Activated CD4-positive, alpha-beta memory T cell treated with anti-CD3 and anti-CD28 coated beads, Interleukin-2, amount 10 ng/mL, durations not matched to agents 7 days and 5 days (primary cell): ENCODE results near the gene LTB4R. TPM values are rescaled to one million over a fixed set of nuclear protein-coding genes. Genes with fewer than 3 reads are reported as not detected.

Source experiments
- CTCF ChIA-PET: fragments of 350-600 bp; sonication (Branson Sonifier 250); formaldehyde crosslinking; loops from one replicate; lab custom pipeline; 2021; ENCODE audit warnings: antibody characterized with exemption, inconsistent platforms; lab: Charles Lee
- POLR2A ChIA-PET: fragments of 350-600 bp; sonication (Branson Sonifier 250); formaldehyde crosslinking; loops from one replicate; lab custom pipeline; 2021; ENCODE audit warnings: antibody characterized with exemption; lab: Charles Lee
- DNase-seq: peaks from one replicate; pipeline ENCODE4 v3.0.0-alpha.2; 2020
- H3K27ac Mint-ChIP-seq: one replicate; pipeline ENCODE4 v1.8.0; 2021; ENCODE audit warnings: mild to moderate bottlenecking, mixed read lengths
- H3K27me3 Mint-ChIP-seq: one replicate; pipeline ENCODE4 v1.8.0; 2021; ENCODE audit warnings: mixed read lengths
- H3K36me3 Mint-ChIP-seq: one replicate; pipeline ENCODE4 v1.8.0; 2021; ENCODE audit warnings: low read depth, mixed read lengths
- H3K4me1 Mint-ChIP-seq: one replicate; pipeline ENCODE4 v1.8.0; 2021; ENCODE audit warnings: mixed read lengths
- H3K4me3 Mint-ChIP-seq: one replicate; pipeline ENCODE4 v1.8.0; 2021; ENCODE audit warnings: mild to moderate bottlenecking, mixed read lengths
- H3K9me3 Mint-ChIP-seq: one replicate; pipeline ENCODE4 v1.8.0; 2021; ENCODE audit warnings: mixed read lengths
- total RNA-seq, 2 experiments: library from RNA; stranded (reverse); gene quantifications; one replicate each; pipeline ENCODE4 v1.2.3, GENCODE V29; 2021

The LTB4R gene
- total RNA-seq, 2 experiments from 2014 or later = 36.1 to 37.9 TPM

DNA sequence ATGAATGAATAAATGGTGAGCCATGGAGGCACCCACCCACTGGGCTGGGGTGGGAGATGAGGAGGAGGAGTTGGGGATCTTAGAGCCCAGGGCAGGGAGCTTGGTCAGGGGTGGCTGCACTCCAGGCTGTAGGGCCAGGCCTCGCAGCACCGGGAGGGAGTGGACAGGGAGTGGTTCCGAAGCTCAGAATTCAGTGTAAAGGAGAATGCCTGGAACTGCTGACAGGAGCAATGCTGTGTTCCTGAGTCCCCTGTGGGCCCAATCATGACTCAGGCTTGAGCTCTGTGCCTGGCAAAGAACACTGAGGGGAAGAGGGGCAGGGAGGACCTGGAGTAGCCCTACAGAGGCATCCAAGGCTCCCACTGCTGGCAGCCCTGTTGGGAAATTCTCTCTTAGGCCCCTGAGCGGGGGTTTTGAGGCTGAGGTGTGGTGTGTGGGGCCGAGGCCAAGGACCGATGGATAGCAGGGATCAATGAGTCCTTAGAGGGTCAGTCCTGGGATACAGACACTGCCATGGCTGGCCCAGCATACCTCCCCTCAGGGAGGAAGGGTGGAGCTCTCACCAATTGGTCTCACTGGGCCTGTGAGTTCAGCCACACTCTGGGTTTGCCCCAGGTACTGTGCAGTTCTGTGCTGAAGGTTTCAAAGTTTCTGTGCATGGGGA lies 30.4 kb upstream of the LTB4R start:
- ChIA-PET POLR2A (interaction anchor here (1.0 to 1.6 kb wide), 5 partner anchors 8 to 38 kb away, joined by 3 to 9 read pairs (median 4); partner anchors contain the start of genes RABGGTA and TINF2), CTCF (interaction anchor here (1.2 to 3.1 kb wide), 7 partner anchors 10 to 52 kb away, joined by 3 to 24 read pairs (median 8); partner anchors contain the start of genes CIDEB and RABGGTA)
- Mint-ChIP-seq H3K4me3 (no peak overlapping the region), H3K27ac (no peak overlapping the region), H3K9me3 (no peaks in the 10 kb centered on the region), H3K27me3 (peaks cover 6% of the 10 kb centered on the region), H3K4me1 (peaks cover 22% of the 10 kb centered on the region), H3K36me3 (no peaks in the 10 kb centered on the region)
- no peak for DNase-seq

DNA sequence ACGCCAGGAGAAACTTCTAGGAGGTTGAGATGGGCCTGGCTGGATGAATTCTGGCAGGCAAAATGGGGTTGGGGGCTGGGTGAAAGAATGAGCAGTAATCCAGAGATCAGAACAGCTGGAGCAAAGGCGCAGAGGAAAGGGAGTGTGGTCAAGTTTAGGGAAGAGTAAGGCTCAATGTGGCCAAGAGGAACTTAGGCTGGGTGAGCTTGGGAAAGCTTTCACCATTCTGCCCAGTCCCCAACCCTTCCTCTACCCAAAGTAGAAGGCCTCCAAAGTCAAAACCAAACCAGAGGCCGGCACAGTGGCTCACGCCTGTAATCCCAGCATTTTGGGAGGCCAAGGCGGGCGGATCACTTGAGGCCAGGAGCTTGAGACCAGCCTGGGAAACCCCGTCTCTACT lies 29.7 kb upstream of the LTB4R start:
- CTCF ChIA-PET = interaction anchor here (2.3 to 3.1 kb wide), 2 partner anchors 11 to 26 kb away, joined by 9 to 14 read pairs; partner anchors contain the start of genes CIDEB and RABGGTA
- Mint-ChIP-seq H3K4me1 (peaks cover 22% of the 10 kb centered on the region), H3K4me3 (no peak overlapping the region), H3K27ac (no peak overlapping the region), H3K36me3 (no peaks in the 10 kb centered on the region), H3K27me3 (peaks cover 10% of the 10 kb centered on the region), H3K9me3 (no peaks in the 10 kb centered on the region)
- no peak for DNase-seq
- POLR2A ChIA-PET = interaction anchor here (1.6 to 3.3 kb wide), 2 partner anchors 9 to 35 kb away, joined by 4 to 11 read pairs; no protein-coding TSS in a partner anchor

DNA sequence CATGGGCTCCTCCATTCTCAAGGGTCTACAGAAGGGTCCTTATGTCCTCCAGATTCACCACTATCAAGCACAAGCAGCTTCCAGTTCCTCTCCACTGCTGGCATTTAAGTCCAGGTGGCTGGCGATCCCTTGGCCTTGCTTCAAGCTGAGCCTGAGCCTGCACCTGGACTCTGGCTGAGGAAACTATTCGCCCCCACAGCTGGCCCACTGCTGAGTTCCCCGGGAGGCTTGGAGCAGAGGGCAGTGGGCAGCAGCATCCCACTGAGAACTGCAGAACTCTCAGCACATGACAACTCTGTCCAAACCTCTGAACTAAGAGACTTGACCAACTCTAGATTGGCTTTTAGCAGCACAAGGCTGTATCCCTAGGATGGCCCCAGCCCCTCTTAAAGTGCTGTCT lies 28.6 kb upstream of the LTB4R start:
- Mint-ChIP-seq H3K4me3 (no peak overlapping the region), H3K36me3 (no peaks in the 10 kb centered on the region), H3K9me3 (no peaks in the 10 kb centered on the region), H3K27me3 (peaks cover 11% of the 10 kb centered on the region), H3K27ac (no peak overlapping the region), H3K4me1 (peaks cover 18% of the 10 kb centered on the region)
- ChIA-PET POLR2A (interaction anchor here (0.7 to 3.3 kb wide), 5 partner anchors 8 to 67 kb away, joined by 3 to 11 read pairs (median 4); partner anchors contain the start of genes DHRS1, MDP1, NOP9 and RABGGTA), CTCF (interaction anchor here (1.0 to 2.3 kb wide), 4 partner anchors 11 to 192 kb away, joined by 3 to 9 read pairs (median 4); partner anchors contain the start of gene CIDEB)
- DNase-seq = no peak

DNA sequence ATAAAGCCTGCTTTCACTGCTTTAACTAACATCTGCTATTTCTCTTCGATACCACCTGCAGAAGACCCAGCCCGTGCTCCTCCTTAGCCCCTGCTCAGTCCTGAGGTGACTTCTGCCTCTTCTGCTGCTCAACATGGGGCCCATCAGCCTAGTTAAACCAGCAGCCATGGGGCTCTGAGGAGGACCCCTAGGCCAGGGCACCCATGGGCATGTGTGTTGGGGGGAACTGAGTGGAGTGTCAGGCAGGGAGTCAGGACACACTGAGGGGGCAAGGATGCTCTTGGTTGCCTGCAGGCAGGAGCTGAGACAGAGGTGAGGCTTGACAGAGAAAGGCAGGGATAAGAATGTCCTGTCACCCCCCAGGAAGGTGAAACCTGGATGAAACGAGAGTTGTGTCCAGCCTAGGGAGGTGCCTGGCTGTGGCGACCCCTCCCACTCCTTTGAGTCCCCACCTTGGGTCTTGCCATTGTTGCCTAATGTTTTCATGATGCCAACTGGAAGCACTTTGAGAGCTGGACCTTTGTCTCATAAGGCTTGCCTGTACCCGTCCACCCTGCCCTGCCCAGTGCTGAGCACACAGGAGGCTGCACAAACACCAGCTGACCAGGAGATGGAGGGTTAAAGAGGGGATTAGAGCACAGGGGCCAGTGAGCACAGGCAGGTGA lies 27.4 kb upstream of the LTB4R start:
- Mint-ChIP-seq H3K4me3 (no peak overlapping the region), H3K9me3 (no peaks in the 10 kb centered on the region), H3K4me1 (peaks cover 12% of the 10 kb centered on the region), H3K27ac (no peak overlapping the region), H3K27me3 (peaks cover 16% of the 10 kb centered on the region), H3K36me3 (no peaks in the 10 kb centered on the region)
- POLR2A ChIA-PET = interaction anchor here (0.7 to 3.3 kb wide), 2 partner anchors 37 to 68 kb away, joined by 3 to 11 read pairs; partner anchors contain the start of gene MDP1
- no peak for DNase-seq
- CTCF ChIA-PET = interaction anchor here (1.2 to 1.5 kb wide), 2 partner anchors 41 to 193 kb away, joined by 3 to 4 read pairs; partner anchors contain the start of gene TINF2

DNA sequence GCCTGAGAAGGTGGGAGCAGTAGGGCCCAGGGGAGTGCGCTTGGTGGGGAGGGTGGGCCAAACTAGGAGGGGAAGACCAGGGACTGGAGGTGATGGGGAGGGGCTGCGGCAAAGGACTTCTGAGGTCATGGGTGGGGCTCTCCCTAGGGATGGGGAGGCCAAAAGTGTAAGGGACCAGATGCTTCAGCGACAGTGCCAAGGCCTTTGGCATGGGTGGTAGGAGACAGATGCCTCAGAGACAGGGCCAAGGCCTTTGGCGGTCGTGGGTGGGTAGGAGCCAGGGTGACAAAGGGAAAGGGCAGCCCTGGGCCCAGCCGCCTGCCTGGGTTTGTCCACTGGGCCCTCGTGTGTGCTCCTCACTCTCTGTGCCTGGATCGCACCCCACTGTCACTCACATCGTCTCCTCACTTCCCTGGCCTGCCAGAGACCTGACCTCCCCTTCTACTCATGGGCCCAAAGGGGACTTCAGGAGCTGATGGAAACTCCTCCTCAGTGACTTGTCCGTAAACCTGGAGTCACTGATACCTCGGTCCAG lies 26.7 kb upstream of the LTB4R start:
- no peak overlapping the region for H3K4me3 Mint-ChIP-seq
- peaks cover 10% of the 10 kb centered on the region for H3K4me1 Mint-ChIP-seq
- peaks cover 2% of the 10 kb centered on the region for H3K36me3 Mint-ChIP-seq
- DNase-seq = no peak
- ChIA-PET POLR2A (interaction anchor here (1.1 to 3.3 kb wide), 2 partner anchors 38 to 170 kb away, joined by 4 to 11 read pairs; partner anchors contain the start of genes DCAF11 and NRL), CTCF (interaction anchor here (0.8 to 1.5 kb wide), 2 partner anchors 24 to 42 kb away, joined by 3 to 4 read pairs; partner anchors contain the start of gene TINF2)
- no peak overlapping the region for H3K27ac Mint-ChIP-seq
- H3K27me3 Mint-ChIP-seq = peaks cover 16% of the 10 kb centered on the region
- no peaks in the 10 kb centered on the region for H3K9me3 Mint-ChIP-seq

DNA sequence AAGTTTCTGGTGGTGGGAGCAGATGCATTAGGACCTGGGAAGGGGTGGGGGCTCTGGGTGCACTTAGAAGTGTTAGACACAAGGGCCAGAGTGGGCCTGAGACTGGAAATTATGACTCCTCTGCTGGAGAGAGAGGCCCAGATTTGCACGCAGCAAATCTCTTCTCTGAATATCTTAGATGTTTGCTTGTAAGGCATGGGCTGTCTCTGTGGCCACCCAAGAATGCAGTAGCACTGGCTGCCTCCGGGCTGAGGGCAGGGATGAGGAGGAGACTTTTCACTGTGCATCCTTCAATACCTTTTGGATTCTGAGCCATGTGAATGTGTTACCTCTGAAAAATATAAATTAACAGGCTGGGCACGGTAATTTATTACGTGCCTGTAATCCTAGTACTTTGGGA lies 26.0 kb upstream of the LTB4R start:
- H3K27me3 Mint-ChIP-seq = peaks cover 16% of the 10 kb centered on the region
- CTCF ChIA-PET = interaction anchor here (0.8 to 1.5 kb wide), 2 partner anchors 23 to 43 kb away, joined by 3 to 4 read pairs; partner anchors contain the start of gene TINF2
- H3K36me3 Mint-ChIP-seq = peaks cover 9% of the 10 kb centered on the region
- no peak overlapping the region for H3K4me3 Mint-ChIP-seq
- no peak overlapping the region for H3K27ac Mint-ChIP-seq
- H3K9me3 Mint-ChIP-seq = no peaks in the 10 kb centered on the region
- POLR2A ChIA-PET = interaction anchor here (1.1 kb wide), 1 partner anchor 170 kb away, joined by 4 read pairs; the partner anchor contains the start of genes DCAF11 and NRL
- H3K4me1 Mint-ChIP-seq = peaks cover 15% of the 10 kb centered on the region
- no peak for DNase-seq

DNA sequence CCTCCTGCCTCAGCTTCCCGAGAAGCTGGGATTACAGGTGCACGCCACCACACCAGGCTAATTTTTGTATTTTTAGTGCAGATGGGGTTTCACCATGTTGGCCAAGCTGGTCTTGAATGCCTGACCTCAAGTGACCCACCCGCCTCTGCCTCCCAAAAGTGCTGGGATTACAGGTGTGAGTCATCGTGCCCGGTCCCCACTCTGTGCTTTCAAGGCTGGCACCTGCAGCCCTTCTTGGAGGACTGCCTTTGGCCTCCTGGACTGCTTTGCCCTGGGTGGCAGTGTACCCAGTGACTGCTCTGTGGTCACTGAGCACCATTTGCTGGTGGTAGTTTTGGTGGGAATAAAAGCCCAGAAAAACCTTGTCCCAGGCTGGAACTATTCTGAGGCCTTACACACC lies 24.3 kb upstream of the LTB4R start:
- POLR2A ChIA-PET = interaction anchor here (1.4 kb wide), 2 partner anchors 16 to 33 kb away, joined by 4 to 8 read pairs; partner anchors contain the start of gene RABGGTA

DNA sequence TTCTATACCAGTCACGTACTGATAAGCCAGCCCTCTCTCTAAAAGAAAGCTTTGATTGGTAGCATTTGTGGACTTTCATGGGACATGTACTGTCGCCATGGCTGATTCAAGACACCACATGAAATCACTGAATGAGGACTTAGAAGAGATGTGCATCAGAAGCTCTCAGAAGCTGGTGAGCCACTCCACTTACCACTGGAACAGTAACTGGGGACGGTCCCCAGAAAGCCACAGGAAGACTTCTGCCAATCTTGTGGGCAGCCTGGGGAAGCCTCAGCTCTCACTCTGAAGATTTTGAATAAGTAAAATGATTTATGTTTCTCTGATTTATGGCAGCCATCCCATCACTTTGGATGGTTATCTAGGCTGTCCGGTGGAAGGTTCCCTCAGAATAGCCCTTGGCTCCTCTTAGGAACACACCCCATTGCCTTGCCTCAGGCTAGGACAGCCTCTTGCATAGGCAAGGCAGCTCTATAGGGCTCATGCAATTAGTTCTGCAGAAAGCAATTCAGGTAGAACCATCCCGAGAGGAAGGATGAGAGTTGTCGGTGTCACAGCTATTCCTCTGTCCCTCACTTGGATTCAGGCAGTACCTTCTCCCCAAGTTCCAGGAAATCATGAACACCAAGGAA lies 21.5 kb upstream of the LTB4R start:
- Mint-ChIP-seq H3K4me1 (peaks cover 23% of the 10 kb centered on the region), H3K27ac (no peak overlapping the region)
- POLR2A ChIA-PET = interaction anchor here (0.7 to 3.2 kb wide), 12 partner anchors 8 to 195 kb away, joined by 3 to 16 read pairs (median 5); partner anchors contain the start of genes CHMP4A, DHRS1, MDP1 and NOP9

More for the DNA sequence above, 24.3 kb upstream of the LTB4R start:
- peaks cover 23% of the 10 kb centered on the region for H3K4me1 Mint-ChIP-seq
- DNase-seq = no peak
- H3K27me3 Mint-ChIP-seq = peaks cover 22% of the 10 kb centered on the region
- peaks cover 26% of the 10 kb centered on the region for H3K36me3 Mint-ChIP-seq
- CTCF ChIA-PET = interaction anchor here (1.3 kb wide), 1 partner anchor 45 kb away, joined by 4 read pairs; the partner anchor contains the start of gene TINF2
- H3K4me3 Mint-ChIP-seq = no peak overlapping the region
- H3K9me3 Mint-ChIP-seq = no peaks in the 10 kb centered on the region
- no peak overlapping the region for H3K27ac Mint-ChIP-seq

DNA sequence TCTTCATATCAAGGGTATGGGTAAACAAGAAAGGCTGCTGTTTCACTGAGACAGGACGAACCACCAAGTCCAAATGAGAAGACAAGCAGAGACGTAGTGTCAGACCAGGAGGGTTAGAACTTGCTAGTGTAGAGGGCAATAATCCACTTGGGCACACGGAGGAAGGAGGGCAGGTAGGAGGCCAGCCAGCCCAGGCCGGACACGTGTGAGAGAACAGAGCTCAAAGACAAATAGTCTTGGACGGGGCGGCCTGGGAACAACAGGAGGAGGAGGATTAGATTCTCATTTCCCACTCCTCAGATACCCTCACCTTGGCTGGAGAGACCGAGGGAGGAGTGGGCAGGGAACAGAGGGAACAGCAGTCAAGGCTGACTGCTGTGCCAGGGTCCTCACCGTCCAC lies 20.6 kb upstream of the LTB4R start:
- no peak for DNase-seq
- peaks cover 44% of the 10 kb centered on the region for H3K36me3 Mint-ChIP-seq
- H3K27ac Mint-ChIP-seq = no peak overlapping the region
- peaks cover 22% of the 10 kb centered on the region for H3K27me3 Mint-ChIP-seq
- H3K4me1 Mint-ChIP-seq = peaks cover 23% of the 10 kb centered on the region
- no peak overlapping the region for H3K4me3 Mint-ChIP-seq
- ChIA-PET CTCF (interaction anchor here (0.7 to 5.3 kb wide), 7 partner anchors 11 to 75 kb away, joined by 3 to 32 read pairs (median 4); partner anchors contain the start of genes CIDEB, MDP1 and TINF2), POLR2A (interaction anchor here (1.0 to 3.2 kb wide), 11 partner anchors 9 to 196 kb away, joined by 3 to 16 read pairs (median 5); partner anchors contain the start of genes CHMP4A, DHRS1, MDP1 and NOP9)
- no peaks in the 10 kb centered on the region for H3K9me3 Mint-ChIP-seq

More for the DNA sequence above, 21.5 kb upstream of the LTB4R start:
- CTCF ChIA-PET = interaction anchor here (0.7 to 5.3 kb wide), 11 partner anchors 9 to 142 kb away, joined by 3 to 32 read pairs (median 6); partner anchors contain the start of genes CIDEB, DHRS1, LTB4R and MDP1
- H3K36me3 Mint-ChIP-seq = peaks cover 37% of the 10 kb centered on the region
- peak; percentile 76 for DNase-seq
- H3K4me3 Mint-ChIP-seq = no peak overlapping the region
- no peaks in the 10 kb centered on the region for H3K9me3 Mint-ChIP-seq
- peaks cover 22% of the 10 kb centered on the region for H3K27me3 Mint-ChIP-seq

DNA sequence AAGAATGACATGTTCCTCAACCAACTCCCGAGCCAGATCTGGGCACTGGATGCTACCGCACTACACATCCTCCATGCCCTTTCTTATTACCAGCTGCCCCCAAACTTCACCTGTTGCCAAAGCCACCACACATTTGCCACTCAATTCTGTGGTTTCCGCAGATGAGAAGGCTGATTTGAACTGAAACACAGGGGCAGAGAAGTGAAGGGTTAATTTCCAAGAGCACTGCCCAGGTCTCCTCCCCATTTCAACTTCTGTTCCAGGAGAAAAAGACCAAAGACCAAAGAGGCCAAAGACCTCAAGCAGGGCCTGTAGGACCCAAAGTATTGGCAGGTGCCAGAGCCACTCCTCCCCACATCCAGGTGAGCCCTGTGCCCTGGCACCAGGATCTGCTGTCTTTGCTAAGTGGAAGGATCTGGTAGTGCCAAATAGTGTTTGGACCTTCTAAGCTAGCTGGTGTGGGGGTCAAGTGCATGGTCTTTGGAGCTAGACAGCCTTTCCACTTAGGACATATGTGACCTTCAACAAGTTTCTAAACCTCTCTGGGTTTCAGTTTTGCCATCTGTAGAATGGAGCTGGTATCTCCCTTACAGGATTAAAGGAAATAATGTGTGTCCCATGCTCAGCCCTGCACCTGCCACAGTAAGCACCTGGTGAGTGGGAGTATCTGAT lies 19.7 kb upstream of the LTB4R start:
- peaks cover 52% of the 10 kb centered on the region for H3K36me3 Mint-ChIP-seq
- DNase-seq = no peak
- H3K9me3 Mint-ChIP-seq = no peaks in the 10 kb centered on the region
- CTCF ChIA-PET = interaction anchor here (1.3 to 5.3 kb wide), 8 partner anchors 12 to 76 kb away, joined by 3 to 32 read pairs (median 6); partner anchors contain the start of genes CIDEB, MDP1, RABGGTA and TINF2
- H3K4me1 Mint-ChIP-seq = peaks cover 30% of the 10 kb centered on the region
- H3K4me3 Mint-ChIP-seq = no peak overlapping the region
- POLR2A ChIA-PET = interaction anchor here (0.7 to 3.2 kb wide), 9 partner anchors 12 to 78 kb away, joined by 3 to 16 read pairs (median 5); partner anchors contain the start of genes CHMP4A, RABGGTA and TINF2
- no peak overlapping the region for H3K27ac Mint-ChIP-seq
- H3K27me3 Mint-ChIP-seq = peaks cover 17% of the 10 kb centered on the region
